HG03097 (cell line): ENCODE results near the gene GRIFIN.

Source experiments
- ATAC-seq: cut with Tn5 transposase; IDR thresholded peaks from one replicate; pipeline ENCODE4 v1.9.1; 2021; ENCODE audit not compliant: unreplicated experiment, low FRiP score

Gene GRIFIN

DNA sequence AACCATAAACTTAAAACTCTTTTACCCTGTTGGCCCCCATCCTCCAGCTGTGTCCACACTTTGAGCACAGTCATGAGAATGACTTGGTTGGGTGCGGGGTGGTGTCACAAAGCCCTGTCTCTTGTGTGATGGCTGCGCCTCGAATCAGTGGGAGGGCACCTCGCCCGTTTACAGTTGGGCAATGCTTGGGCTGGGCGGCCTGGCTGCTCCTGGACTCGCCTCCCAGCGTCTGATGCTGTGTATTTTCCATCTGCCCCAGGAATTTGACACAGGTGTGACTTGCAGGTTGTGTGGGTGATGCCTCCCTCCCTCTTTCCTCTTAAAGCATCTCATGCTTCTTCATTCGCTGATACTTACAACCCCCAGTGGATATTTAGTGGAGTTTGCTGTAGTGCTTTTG lies 39.1 kb downstream of the GRIFIN start:
- no peak for ATAC-seq

DNA sequence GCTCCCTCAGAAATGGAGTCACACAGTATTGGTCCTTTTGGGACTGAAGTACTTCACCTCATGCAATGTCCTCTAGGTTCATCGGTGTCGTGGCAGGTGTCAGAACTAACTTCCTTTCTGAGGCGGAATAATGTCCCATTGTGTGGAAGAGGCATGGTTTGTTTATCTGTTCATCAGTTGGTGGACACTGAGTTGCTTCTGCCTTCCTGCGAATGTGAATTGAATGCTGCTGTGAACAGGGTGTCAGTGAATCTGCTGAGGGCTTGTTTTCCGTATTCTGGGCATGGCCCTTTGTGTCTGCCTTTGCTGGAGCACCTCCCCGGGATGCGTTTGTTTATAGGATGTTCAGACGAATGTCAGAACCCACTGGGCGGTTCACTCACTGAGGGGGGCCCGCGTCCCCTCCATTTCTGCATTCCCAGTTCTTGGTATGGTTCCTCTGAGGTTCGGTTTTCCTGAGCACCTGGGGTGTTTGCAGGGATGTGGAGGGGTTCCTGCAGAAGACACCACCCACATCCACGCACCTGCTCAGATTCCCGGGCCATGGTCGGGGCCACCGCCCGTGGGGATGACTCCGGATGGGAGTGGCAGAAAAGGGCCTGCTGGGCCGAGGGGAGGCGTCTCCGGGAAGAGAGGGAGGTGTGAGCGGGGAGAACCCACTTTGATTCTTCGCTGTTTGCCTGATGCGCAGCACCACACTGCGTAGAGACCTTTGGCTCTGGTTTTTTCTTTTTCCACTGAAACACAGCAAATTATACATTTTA lies 39.7 kb downstream of the GRIFIN start:
- ATAC-seq: no peak

- ATAC-seq: no peak
Observed at GRCh38 chr7:2435146-2435545, 41.1 kb downstream of the GRIFIN start.

DNA sequence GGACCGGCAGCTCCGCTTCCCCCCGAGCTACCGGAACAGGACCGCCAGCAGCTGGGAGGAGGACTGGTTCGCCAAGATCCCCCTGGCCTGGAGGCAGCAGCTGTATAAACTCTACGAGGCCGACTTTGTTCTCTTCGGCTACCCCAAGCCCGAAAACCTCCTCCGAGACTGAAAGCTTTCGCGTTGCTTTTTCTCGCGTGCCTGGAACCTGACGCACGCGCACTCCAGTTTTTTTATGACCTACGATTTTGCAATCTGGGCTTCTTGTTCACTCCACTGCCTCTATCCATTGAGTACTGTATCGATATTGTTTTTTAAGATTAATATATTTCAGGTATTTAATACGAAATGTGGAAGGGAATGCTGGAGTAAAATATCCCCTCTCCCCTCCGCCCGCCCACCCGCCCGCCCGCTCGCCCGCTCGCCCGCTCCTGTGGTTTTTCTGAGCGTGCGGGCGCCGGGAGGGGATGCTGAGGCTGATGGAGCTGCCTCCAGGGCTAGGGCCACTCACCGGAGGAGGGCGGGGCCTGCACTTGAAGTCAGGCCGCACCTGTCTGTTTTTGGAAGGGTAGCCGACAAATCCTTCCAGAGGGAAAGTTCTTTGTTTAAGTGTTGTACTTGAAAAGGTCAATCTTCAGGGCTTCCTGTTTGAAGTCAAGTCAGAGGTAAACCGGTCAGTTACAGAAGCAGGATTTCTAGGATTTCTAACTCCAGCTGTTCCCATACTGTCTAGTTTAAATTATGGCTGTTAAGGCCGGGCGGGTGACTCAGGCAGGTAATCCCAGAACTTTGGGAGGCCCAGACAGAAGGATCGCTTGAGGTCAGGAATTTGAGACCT lies 42.3 kb downstream of the GRIFIN start:
- ATAC-seq: no peak

DNA sequence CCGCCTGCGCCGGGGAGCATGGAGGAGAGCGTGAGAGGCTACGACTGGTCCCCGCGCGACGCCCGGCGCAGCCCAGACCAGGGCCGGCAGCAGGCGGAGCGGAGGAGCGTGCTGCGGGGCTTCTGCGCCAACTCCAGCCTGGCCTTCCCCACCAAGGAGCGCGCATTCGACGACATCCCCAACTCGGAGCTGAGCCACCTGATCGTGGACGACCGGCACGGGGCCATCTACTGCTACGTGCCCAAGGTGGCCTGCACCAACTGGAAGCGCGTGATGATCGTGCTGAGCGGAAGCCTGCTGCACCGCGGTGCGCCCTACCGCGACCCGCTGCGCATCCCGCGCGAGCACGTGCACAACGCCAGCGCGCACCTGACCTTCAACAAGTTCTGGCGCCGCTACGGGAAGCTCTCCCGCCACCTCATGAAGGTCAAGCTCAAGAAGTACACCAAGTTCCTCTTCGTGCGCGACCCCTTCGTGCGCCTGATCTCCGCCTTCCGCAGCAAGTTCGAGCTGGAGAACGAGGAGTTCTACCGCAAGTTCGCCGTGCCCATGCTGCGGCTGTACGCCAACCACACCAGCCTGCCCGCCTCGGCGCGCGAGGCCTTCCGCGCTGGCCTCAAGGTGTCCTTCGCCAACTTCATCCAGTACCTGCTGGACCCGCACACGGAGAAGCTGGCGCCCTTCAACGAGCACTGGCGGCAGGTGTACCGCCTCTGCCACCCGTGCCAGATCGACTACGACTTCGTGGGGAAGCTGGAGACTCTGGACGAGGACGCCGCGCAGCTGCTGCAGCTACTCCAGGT lies 43.1 kb downstream of the GRIFIN start:
- ATAC-seq: no peak

GRCh38 chr7:2431260-2431867 lies 44.8 kb downstream of the GRIFIN start:
- no peak for ATAC-seq

- ATAC-seq: no peak
Observed at GRCh38 chr7:2425749-2426148, 50.4 kb downstream of the GRIFIN start.
